ENCODE data around the gene SPATS2. TPM values are rescaled to one million over a fixed set of nuclear protein-coding genes. Genes with fewer than 3 reads are reported as not detected.

Gene SPATS2
- total RNA-seq, 4 donors from 2014 or later, result 10.5 to 39.3 (median 21.0) TPM

DNA sequence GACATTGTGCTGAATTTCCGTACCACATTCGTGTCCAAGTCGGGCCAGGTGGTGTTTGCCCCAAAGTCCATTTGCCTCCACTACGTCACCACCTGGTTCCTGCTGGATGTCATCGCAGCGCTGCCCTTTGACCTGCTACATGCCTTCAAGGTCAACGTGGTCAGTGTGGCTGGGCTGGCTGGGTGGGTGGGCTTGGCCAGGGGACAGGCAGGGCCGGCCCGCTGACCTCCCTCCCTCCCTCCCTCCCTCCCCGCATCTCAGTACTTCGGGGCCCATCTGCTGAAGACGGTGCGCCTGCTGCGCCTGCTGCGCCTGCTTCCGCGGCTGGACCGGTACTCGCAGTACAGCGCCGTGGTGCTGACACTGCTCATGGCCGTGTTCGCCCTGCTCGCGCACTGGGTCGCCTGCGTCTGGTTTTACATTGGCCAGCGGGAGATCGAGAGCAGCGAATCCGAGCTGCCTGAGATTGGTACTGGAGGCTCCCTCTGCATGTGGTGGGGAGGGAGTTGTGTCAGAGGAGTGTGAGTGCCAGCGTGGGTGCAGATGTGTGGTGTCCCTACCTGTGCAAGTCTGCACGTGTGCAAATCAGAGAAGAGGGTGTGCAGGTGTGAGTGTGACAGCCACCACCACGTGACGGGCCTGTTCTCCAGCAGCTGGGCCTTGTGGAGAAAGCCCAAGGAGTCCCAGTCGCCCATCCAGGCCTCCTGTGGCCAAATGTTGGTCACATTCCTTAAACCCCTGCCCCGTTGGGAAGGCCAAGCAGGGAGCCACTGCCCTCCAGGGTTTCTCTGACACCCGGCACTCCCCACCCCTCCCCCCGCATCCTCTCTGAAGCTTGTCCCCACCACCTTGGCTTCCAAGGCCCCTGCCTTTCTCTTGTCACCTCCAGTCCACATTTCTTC is 176.9 kb downstream of the SPATS2 start:
- peaks cover 4 to 14% (median 11%) of the 10 kb centered on the region in 4 donors for H3K4me1 ChIP-seq
- no peak overlapping the region for H3K27ac ChIP-seq
- H3K27me3 ChIP-seq, result peaks cover 78% of the 10 kb centered on the region
- H3K36me3 ChIP-seq, result no peaks in the 10 kb centered on the region
- intact Hi-C loops (cut with DNase I; ENCODE audit: low total_unique reads), result no loop called here
- in situ Hi-C loops (cut with MboI; ENCODE audit: low pct_ligation_motif_present in 1 of 4, low pct_unique_long_range_greater_than_20kb in 1 of 4, low sequenced_read_pairs in 3 of 4), result no loop called here
- no peak for DNase-seq
- H3K9me3 ChIP-seq, result no peaks in the 10 kb centered on the region
- TF ChIP-seq EP300 (IDR thresholded peaks at IDR 0.05; ENCODE audit: low read depth) (no peak), POLR2A (IDR thresholded peaks at IDR 0.05) (no peak)
- no peak overlapping the region for H3K4me3 ChIP-seq
- 66 to 67% methylated on average over 3 to 39 of the region's 39 CpGs for WGBS, 2 donors (ENCODE audit: low coverage in 1 of 2)

DNA sequence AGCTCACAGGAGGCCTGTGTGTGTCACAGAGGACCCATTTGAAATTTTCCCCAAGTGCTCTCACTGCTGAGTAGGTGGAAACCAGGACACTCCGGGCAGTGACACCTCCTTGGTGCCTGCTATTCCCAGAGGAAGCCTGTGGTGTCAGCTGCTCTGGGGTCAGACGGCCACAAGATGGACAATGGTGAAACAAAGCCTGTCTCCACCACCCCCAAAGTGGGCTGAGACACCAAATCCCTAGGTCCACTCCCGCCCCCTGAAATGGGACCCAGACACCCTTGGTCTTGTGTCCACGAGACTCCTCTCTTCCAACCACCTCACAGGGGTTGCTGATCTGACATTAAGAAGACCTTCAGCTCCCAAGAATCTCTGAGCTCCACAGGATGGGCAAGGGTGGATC is 178.6 kb downstream of the SPATS2 start:
- no peak overlapping the region for H3K4me3 ChIP-seq
- peaks cover 69% of the 10 kb centered on the region for H3K27me3 ChIP-seq
- H3K4me1 ChIP-seq, result peaks cover 0 to 11% (median 10%) of the 10 kb centered on the region in 4 donors
- no peak overlapping the region for H3K27ac ChIP-seq
- H3K36me3 ChIP-seq, result no peaks in the 10 kb centered on the region
- 76% methylated on average over 4 of the region's 4 CpGs; no CpG with 5 or more reads in 1 of the 2 donors for WGBS, 2 donors (ENCODE audit: low coverage in 1 of 2)
- no peak for DNase-seq
- TF ChIP-seq, protein P1, sequence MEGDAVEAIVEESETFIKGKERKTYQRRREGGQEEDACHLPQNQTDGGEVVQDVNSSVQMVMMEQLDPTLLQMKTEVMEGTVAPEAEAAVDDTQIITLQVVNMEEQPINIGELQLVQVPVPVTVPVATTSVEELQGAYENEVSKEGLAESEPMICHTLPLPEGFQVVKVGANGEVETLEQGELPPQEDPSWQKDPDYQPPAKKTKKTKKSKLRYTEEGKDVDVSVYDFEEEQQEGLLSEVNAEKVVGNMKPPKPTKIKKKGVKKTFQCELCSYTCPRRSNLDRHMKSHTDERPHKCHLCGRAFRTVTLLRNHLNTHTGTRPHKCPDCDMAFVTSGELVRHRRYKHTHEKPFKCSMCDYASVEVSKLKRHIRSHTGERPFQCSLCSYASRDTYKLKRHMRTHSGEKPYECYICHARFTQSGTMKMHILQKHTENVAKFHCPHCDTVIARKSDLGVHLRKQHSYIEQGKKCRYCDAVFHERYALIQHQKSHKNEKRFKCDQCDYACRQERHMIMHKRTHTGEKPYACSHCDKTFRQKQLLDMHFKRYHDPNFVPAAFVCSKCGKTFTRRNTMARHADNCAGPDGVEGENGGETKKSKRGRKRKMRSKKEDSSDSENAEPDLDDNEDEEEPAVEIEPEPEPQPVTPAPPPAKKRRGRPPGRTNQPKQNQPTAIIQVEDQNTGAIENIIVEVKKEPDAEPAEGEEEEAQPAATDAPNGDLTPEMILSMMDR (IDR thresholded peaks at IDR 0.05), result no peak
- TF ChIP-seq POLR2A (IDR thresholded peaks at IDR 0.05), result no peak
- no peak for TF ChIP-seq POLR2AphosphoS5 (IDR thresholded peaks at IDR 0.05)
- no peak for TF ChIP-seq EP300 (IDR thresholded peaks at IDR 0.05; ENCODE audit: low read depth)
- intact Hi-C loops (cut with DNase I; ENCODE audit: low total_unique reads) (no loop called here), in situ Hi-C loops (cut with MboI; ENCODE audit: low pct_ligation_motif_present in 1 of 4, low pct_unique_long_range_greater_than_20kb in 1 of 4, low sequenced_read_pairs in 3 of 4) (no loop called here)
- H3K9me3 ChIP-seq, result no peaks in the 10 kb centered on the region

DNA sequence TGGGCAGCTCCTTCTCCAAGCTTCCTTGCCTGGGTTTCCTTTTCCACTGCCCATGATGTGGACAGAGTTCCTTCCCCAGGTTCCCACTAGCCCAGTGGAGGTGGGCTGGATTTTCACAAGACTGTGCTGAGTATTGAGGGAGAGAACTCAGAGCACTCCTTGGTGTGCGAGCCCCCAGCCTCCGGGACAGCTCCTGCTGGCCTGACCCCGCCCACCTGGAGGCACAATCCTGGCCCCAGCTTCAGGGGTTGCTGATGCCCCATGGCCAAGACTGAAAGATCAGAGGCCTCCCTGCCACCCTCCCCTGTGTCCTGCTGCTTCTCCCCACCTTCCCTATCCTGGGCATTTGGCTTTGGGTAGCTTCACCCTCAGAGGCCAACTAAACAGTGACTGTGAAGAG is 179.2 kb downstream of the SPATS2 start:
- Histone ChIP-seq H3K36me3 (no peaks in the 10 kb centered on the region), H3K4me3 (no peak overlapping the region), H3K9me3 (no peaks in the 10 kb centered on the region), H3K27ac (no peak overlapping the region), H3K4me1 (peaks cover 0 to 11% (median 10%) of the 10 kb centered on the region in 4 donors), H3K27me3 (peaks cover 64% of the 10 kb centered on the region)
- intact Hi-C loops (cut with DNase I; ENCODE audit: low total_unique reads) (no loop called here), in situ Hi-C loops (cut with MboI; ENCODE audit: low pct_ligation_motif_present in 1 of 4, low pct_unique_long_range_greater_than_20kb in 1 of 4, low sequenced_read_pairs in 3 of 4) (no loop called here)
- TF ChIP-seq, protein P1 (IDR thresholded peaks at IDR 0.05), result no peak
- no peak for TF ChIP-seq EP300 (IDR thresholded peaks at IDR 0.05; ENCODE audit: low read depth)
- TF ChIP-seq POLR2A (IDR thresholded peaks at IDR 0.05), result no peak
- no peak for TF ChIP-seq POLR2AphosphoS5 (IDR thresholded peaks at IDR 0.05)
- DNase-seq, result no peak
- 75% methylated on average over 3 of the region's 3 CpGs; no CpG with 5 or more reads in 1 of the 2 donors for WGBS, 2 donors (ENCODE audit: low coverage in 1 of 2)

DNA sequence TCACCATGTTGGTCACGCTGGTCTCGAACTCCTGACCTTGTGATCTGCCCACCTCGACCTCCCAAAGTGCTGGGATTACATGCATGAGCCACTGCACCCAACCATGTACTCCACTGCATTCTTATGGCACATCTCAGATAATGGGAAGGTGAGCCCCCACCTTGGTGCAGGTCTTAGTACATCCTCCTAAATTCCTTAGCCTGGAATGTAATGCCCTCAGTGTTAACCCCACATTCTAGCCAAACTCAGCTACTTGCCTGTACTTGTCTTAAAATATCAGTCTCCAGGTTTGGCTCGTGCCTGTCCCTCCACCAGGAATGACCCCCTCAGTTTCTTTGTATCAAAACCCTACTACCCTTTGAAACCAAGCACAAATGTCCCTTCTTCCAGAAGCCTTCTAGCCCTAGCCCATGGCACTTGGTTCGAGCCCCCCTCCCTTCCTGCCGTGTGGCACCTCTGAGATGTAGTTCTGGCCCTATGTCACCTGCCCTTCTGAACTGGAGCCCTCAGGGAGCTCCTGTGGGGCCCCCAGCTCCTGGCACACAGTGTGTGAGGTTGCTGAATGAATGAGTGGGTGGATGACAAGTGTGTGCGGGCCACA is 179.9 kb downstream of the SPATS2 start:
- TF ChIP-seq, protein P1 (IDR thresholded peaks at IDR 0.05), result no peak
- TF ChIP-seq POLR2A (IDR thresholded peaks at IDR 0.05) (no peak), EP300 (IDR thresholded peaks at IDR 0.05; ENCODE audit: low read depth) (no peak)
- Histone ChIP-seq H3K27me3 (peaks cover 64% of the 10 kb centered on the region), H3K36me3 (no peaks in the 10 kb centered on the region), H3K27ac (no peak overlapping the region), H3K9me3 (no peaks in the 10 kb centered on the region), H3K4me3 (no peak overlapping the region), H3K4me1 (peaks cover 0 to 11% (median 10%) of the 10 kb centered on the region in 4 donors)
- intact Hi-C loops (cut with DNase I; ENCODE audit: low total_unique reads), result no loop called here
- WGBS, 2 donors (ENCODE audit: low coverage in 1 of 2), result 58 to 69% methylated on average over 3 to 7 of the region's 7 CpGs
- no peak for DNase-seq
- in situ Hi-C loops (cut with MboI; ENCODE audit: low pct_ligation_motif_present in 1 of 4, low pct_unique_long_range_greater_than_20kb in 1 of 4, low sequenced_read_pairs in 3 of 4), result no loop called here

All from transverse colon (tissue), 4 donors.